Neural progenitor cell (in vitro differentiated cells): ENCODE data around the gene B9D1. TPM values are rescaled to one million over a fixed set of nuclear protein-coding genes. Genes with fewer than 3 reads are reported as not detected.

ENCODE experiments used
- DNase-seq: peaks from one replicate; pipeline ENCODE4 v3.0.0-alpha.2; 2016; ENCODE audit warnings: low spot score
- H2AFZ ChIP-seq: fragments of 200-600 bp; sonication (generic); replicated peaks from 2 replicates; pipeline ENCODE4 v1.6.1; 2016; ENCODE audit warnings: antibody characterized with exemption
- H3F3A ChIP-seq: fragments of 200-600 bp; sonication (generic); 2 replicates; pipeline ENCODE4 v1.6.1; 2016; ENCODE audit warnings: antibody characterized with exemption, low read depth
- H3K27ac ChIP-seq: fragments of 200-600 bp; sonication (generic); 2 replicates; pipeline ENCODE4 v1.5.1; 2016; ENCODE audit warnings: mild to moderate bottlenecking
- H3K27me3 ChIP-seq: fragments of 200-600 bp; sonication (generic); 2 replicates; pipeline ENCODE4 v1.6.1; 2016; ENCODE audit warnings: mild to moderate bottlenecking, moderate library complexity
- H3K36me3 ChIP-seq: fragments of 200-600 bp; sonication (generic); 2 replicates; pipeline ENCODE4 v1.5.1; 2016
- H3K4me1 ChIP-seq: fragments of 200-600 bp; sonication (generic); 2 replicates; pipeline ENCODE4 v1.6.1; 2016; ENCODE audit warnings: mixed run types
- H3K4me2 ChIP-seq: fragments of 200-600 bp; sonication (generic); 2 replicates; pipeline ENCODE4 v1.6.1; 2016
- H3K4me3 ChIP-seq: fragments of 200-600 bp; sonication (generic); 2 replicates; pipeline ENCODE4 v1.5.1; 2016
- H3K79me2 ChIP-seq: fragments of 200-600 bp; sonication (generic); 2 replicates; pipeline ENCODE4 v1.6.1; 2016; ENCODE audit warnings: low read depth
- H3K9ac ChIP-seq: fragments of 200-600 bp; sonication (generic); 2 replicates; pipeline ENCODE4 v1.6.1; 2016
- H3K9me3 ChIP-seq: fragments of 200-600 bp; sonication (generic); 2 replicates; pipeline ENCODE4 v1.5.1; 2016; ENCODE audit warnings: low read depth
- H4K20me1 ChIP-seq: fragments of 200-600 bp; sonication (generic); 2 replicates; pipeline ENCODE4 v1.6.1; 2016; ENCODE audit warnings: low read depth
- H3K27ac Mint-ChIP-seq: 3 replicates; pipeline ENCODE4 v1.8.0; 2021; ENCODE audit warnings: mixed read lengths
- H3K27me3 Mint-ChIP-seq: 2 replicates; pipeline ENCODE4 v1.8.0; 2022; ENCODE audit warnings: low read depth, mild to moderate bottlenecking, inconsistent platforms, moderate library complexity, mixed read lengths; ENCODE audit not compliant: insufficient read depth
- H3K36me3 Mint-ChIP-seq: 3 replicates; pipeline ENCODE4 v1.8.0; 2021; ENCODE audit warnings: mixed read lengths
- H3K4me1 Mint-ChIP-seq: 3 replicates; pipeline ENCODE4 v1.8.0; 2021; ENCODE audit warnings: mixed read lengths
- H3K4me3 Mint-ChIP-seq: 3 replicates; pipeline ENCODE4 v1.8.0; 2021; ENCODE audit warnings: mild to moderate bottlenecking, moderate library complexity, mixed read lengths
- H3K9me3 Mint-ChIP-seq: 3 replicates; pipeline ENCODE4 v1.8.0; 2020; ENCODE audit warnings: mixed read lengths
- CTCF ChIP-seq: fragments of 200-600 bp; sonication (generic); IDR thresholded peaks from 2 replicates; pipeline ENCODE4 v1.5.1; 2017; ENCODE audit warnings: antibody characterized with exemption, mild to moderate bottlenecking
- EZH2 ChIP-seq: fragments of 200-600 bp; sonication (generic); IDR thresholded peaks from 2 replicates; pipeline ENCODE4 v1.6.1; 2017; ENCODE audit warnings: antibody characterized with exemption, mild to moderate bottlenecking, moderate library complexity
- EZH2phosphoT487 ChIP-seq: fragments of 200-600 bp; sonication (generic); IDR thresholded peaks from 2 replicates; pipeline ENCODE4 v1.6.1; 2017; ENCODE audit warnings: antibody characterized with exemption
- total RNA-seq: library from RNA; depleted of rRNA; stranded (reverse); fragments of >200 nt; gene quantifications from 2 replicates; pipeline ENCODE4 v1.2.3, GENCODE V29; 2015; ENCODE audit warnings: low replicate concordance

B9D1 gene
- total RNA-seq, 1 donor from 2014 or later: 15.1 TPM

DNA sequence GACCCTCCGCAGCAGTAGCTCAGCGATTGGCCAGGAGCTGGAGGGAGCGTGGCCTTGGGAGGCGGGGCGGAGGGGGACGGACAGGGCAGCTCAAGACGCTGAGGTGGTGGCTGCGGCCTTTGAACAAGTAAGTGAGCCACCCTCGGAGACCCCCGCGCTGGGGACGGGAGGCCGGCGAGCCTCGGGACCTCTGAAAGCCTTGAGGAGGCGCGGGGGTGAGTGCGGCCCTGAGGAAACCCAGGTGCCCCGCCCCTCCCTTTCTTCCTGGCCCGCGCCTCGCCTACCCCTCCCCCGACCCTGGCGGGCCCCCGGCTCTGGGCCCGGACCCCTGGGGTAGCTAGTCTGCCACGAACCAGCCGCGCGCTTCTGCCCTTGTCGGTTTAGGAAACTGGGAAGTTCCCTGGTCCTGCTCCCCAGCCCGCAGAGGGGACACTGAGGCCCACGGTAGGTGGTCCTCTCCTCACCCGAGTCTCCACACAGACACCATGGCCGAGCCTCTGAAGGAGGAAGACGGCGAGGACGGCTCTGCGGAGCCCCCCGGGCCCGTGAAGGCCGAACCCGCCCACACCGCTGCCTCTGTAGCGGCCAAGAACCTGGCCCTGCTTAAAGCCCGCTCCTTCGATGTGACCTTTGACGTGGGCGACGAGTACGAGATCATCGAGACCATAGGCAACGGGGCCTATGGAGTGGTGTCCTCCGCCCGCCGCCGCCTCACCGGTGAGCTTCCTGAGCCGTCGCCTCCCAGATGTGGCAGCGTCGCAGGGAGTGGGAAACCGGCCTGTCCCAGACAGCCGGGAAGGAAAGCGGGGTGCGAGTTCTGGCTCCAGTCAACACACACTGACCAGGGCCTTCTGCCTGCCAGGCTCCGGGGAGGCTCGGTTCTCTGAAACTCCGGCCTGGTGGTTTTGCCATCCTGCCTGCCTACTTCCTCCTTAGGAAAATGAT lies 16.2 kb upstream of the B9D1 start, which contains the start of gene MAPK7:
Gene MAPK7 (plus strand): TSS at position 83 of the 945 bp plus-strand sequence. CDS start 403 bp downstream, at position 486.
- H3K9ac ChIP-seq: peak within 1 kb of the TSS; percentile 79
- DNase-seq: no peak
- peaks cover 53% of the 10 kb centered on the region for H3K79me2 ChIP-seq
- H3K27ac ChIP-seq: peak within 1 kb of the TSS; percentile 93
- H3K4me2 ChIP-seq: peak within 1 kb of the TSS; percentile 97
- peaks cover 25% of the 10 kb centered on the region for H3K36me3 Mint-ChIP-seq
- H4K20me1 ChIP-seq: peaks cover 20% of the 10 kb centered on the region
- H3F3A ChIP-seq: peaks cover 23% of the 10 kb centered on the region
- H3K27me3 Mint-ChIP-seq: peaks cover 6% of the 10 kb centered on the region
- peaks cover 19% of the 10 kb centered on the region for H3K4me1 Mint-ChIP-seq
- H3K9me3 ChIP-seq: no peaks in the 10 kb centered on the region
- H3K4me3 Mint-ChIP-seq: peak within 1 kb of the TSS; percentile 96
- H3K27ac Mint-ChIP-seq: peak within 1 kb of the TSS; percentile 92
- no peaks in the 10 kb centered on the region for H3K27me3 ChIP-seq
- H3K4me1 ChIP-seq: peaks cover 4% of the 10 kb centered on the region
- peak within 1 kb of the TSS; percentile 89 for H2AFZ ChIP-seq
- H3K4me3 ChIP-seq: peak within 1 kb of the TSS; percentile 84
- no peak for TF ChIP-seq EZH2phosphoT487
- no peak for TF ChIP-seq CTCF
- no peak for TF ChIP-seq EZH2
- peaks cover 4% of the 10 kb centered on the region for H3K36me3 ChIP-seq
- H3K9me3 Mint-ChIP-seq: no peaks in the 10 kb centered on the region

- TF ChIP-seq EZH2phosphoT487 (no peak), EZH2 (no peak), CTCF (peak; percentile 23)
- H3K9me3 ChIP-seq: no peaks in the 10 kb centered on the region
- H3K9ac ChIP-seq: peak overlapping the region; percentile 79
- peak overlapping the region; percentile 93 for H3K27ac ChIP-seq
- H3K36me3 ChIP-seq: peaks cover 4% of the 10 kb centered on the region
- peaks cover 23% of the 10 kb centered on the region for H3F3A ChIP-seq
- H4K20me1 ChIP-seq: peaks cover 20% of the 10 kb centered on the region
- peak; percentile 99 for DNase-seq
- H3K27me3 ChIP-seq: no peaks in the 10 kb centered on the region
- peaks cover 53% of the 10 kb centered on the region for H3K79me2 ChIP-seq
- peaks cover 8% of the 10 kb centered on the region for H3K4me1 ChIP-seq
- Mint-ChIP-seq H3K27ac (peak overlapping the region; percentile 92), H3K9me3 (no peaks in the 10 kb centered on the region), H3K4me1 (peaks cover 19% of the 10 kb centered on the region), H3K27me3 (peaks cover 5% of the 10 kb centered on the region), H3K4me3 (peak overlapping the region; percentile 96), H3K36me3 (peaks cover 21% of the 10 kb centered on the region)
- peak overlapping the region; percentile 97 for H3K4me2 ChIP-seq
- H3K4me3 ChIP-seq: peak overlapping the region; percentile 84
- peak overlapping the region; percentile 89 for H2AFZ ChIP-seq
These were observed 15.3 kb upstream of the B9D1 start for GRCh38 chr17:19377602-19378415.

DNA sequence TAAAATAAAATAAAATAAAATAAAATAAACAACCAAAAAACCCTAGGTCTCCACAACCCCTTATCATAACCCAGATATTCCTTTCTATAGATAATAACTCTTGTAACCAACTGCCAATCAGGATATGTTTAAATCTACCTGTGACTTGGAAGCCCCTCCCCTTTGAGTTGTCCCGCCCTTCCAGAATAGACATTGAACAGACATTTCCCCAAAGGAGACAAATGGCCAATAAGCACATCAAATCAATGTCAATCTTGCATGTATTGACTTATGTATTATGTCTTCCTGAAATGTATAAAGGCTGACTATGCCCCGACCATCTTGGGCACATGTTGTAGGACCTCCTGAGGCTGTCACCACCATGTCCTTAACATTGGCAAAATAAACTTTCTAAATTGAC lies 14.3 kb upstream of the B9D1 start:
- peaks cover 4% of the 10 kb centered on the region for H3K36me3 ChIP-seq
- Mint-ChIP-seq H3K27ac (peak overlapping the region; percentile 52), H3K4me3 (peak overlapping the region; percentile 96), H3K4me1 (peaks cover 19% of the 10 kb centered on the region), H3K36me3 (peaks cover 18% of the 10 kb centered on the region), H3K27me3 (peaks cover 5% of the 10 kb centered on the region), H3K9me3 (no peaks in the 10 kb centered on the region)
- H2AFZ ChIP-seq: no peak overlapping the region
- peak overlapping the region; percentile 79 for H3K9ac ChIP-seq
- H3F3A ChIP-seq: peaks cover 23% of the 10 kb centered on the region
- peak overlapping the region; percentile 84 for H3K4me3 ChIP-seq
- H4K20me1 ChIP-seq: peaks cover 20% of the 10 kb centered on the region
- peaks cover 8% of the 10 kb centered on the region for H3K4me1 ChIP-seq
- TF ChIP-seq EZH2: no peak
- TF ChIP-seq CTCF: no peak
- no peak for TF ChIP-seq EZH2phosphoT487
- no peak for DNase-seq
- no peaks in the 10 kb centered on the region for H3K9me3 ChIP-seq
- H3K27me3 ChIP-seq: no peaks in the 10 kb centered on the region
- peaks cover 53% of the 10 kb centered on the region for H3K79me2 ChIP-seq
- peak overlapping the region; percentile 97 for H3K4me2 ChIP-seq
- H3K27ac ChIP-seq: no peak overlapping the region
